ENCODE data around the gene COX8C.

Gene COX8C, protein sequence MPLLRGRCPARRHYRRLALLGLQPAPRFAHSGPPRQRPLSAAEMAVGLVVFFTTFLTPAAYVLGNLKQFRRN

DNA sequence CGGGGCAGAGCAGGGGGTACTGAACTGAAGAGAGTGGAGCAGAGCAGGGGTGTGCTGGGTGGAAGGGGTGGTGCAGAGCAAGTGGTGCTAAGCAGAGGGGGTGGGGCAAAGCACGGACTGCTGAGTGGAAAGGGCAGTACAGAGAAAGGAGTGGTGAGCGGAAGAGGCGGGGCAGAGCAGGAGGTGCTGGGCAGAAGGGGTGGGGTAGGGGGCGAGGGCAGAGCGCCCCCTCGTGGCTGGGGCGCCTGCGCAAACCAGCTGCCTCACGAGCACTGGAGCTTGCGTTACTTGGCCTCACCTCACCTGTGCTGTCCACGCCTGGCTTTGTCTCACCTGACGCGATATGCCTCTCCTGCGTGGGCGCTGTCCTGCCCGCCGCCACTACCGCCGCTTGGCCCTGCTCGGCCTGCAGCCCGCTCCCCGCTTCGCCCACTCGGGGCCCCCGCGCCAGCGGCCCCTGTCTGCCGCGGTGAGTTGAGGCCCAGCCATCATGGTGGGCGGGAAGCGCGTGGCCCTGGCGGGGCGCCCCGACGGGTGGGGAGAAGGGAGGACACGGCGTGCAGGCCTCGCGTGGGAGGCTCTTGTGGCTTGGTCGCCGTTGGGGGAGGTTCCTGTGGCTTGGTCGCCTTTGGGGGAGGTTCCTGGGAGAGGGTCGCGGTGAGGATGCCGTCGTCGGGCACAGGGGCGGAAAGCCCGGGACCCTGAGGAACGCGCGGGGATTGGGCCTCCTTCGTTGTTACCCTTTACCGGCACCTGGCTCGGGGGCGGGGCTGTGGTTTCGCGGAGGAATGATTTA, at the start of gene COX8C:
COX8C (plus strand) TSS at position 257 of the 796 bp plus-strand sequence; CDS start at position 344, 87 bp downstream.
- DNase-seq (ENCODE audit: low read depth): no peak

DNA sequence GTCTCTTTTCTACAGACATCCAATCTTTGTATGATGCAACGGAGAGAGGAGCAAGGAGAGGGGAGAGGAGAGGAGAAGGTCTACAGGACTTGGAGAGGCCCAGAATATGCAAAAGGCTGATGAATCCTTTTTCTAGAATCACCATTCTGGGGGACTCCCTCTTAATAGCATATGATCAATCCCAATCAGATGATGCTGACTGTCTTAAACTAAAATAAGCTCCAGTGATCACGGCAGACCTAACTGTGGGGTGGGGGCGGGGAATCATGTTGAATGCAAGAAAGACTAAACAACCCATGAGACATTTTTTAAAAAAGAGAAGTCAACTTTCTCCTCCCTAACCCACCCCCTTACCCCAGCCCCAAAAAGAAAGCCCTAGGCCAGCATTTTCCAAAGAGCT, 47.6 kb upstream of the COX8C start:
- no peak for DNase-seq (ENCODE audit: low read depth)

DNA sequence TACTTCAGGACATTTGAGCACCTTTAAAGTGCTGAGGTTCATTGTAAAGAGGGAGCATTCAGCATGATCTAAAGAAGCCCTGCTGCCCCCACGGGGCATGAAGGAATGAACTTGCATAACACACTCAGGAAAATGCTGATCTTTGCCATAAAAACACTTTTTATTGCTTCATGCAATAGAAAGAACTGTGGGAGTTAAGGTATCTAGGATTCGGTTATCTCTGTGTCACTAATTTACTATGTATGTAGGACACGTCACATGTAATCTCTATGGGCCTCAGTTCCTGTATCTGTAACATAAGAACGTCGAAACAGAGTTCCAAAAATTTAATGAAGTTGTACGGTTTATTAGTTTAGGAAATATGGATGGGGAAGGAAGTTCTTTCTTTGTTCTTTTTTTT, 47.1 kb upstream of the COX8C start:
- no peak for DNase-seq (ENCODE audit: low read depth)

DNA sequence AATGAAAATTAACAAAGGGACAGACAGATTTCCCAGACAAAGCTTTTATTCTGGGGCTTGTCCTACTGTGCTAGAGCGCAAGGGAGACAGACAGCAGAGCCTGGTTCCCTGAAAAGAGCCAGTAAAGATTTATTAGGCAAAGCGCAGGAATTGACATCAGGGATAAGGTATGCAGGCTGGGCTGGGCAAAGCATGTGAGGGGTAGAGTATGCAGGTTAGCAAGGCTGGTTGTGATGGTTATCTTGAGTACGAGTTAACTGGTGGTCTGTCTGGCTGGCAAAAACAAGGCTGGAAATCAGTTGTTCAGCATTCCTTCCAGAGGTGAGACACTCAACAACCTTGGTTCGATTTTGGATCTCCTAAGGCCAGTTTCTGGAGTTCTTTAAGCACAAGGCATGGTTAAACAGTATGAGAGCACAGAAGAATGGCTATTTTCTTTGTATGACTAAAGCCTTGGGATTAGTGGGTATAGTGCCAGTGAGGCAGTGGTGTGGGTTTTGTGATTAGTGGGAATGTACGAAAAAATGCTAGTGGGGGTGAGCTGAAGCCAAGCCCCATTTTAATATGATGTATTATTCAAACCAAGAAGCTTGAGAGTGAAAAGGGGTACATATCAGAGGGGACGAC, 45.0 kb upstream of the COX8C start:
- DNase-seq (ENCODE audit: low read depth): no peak

DNA sequence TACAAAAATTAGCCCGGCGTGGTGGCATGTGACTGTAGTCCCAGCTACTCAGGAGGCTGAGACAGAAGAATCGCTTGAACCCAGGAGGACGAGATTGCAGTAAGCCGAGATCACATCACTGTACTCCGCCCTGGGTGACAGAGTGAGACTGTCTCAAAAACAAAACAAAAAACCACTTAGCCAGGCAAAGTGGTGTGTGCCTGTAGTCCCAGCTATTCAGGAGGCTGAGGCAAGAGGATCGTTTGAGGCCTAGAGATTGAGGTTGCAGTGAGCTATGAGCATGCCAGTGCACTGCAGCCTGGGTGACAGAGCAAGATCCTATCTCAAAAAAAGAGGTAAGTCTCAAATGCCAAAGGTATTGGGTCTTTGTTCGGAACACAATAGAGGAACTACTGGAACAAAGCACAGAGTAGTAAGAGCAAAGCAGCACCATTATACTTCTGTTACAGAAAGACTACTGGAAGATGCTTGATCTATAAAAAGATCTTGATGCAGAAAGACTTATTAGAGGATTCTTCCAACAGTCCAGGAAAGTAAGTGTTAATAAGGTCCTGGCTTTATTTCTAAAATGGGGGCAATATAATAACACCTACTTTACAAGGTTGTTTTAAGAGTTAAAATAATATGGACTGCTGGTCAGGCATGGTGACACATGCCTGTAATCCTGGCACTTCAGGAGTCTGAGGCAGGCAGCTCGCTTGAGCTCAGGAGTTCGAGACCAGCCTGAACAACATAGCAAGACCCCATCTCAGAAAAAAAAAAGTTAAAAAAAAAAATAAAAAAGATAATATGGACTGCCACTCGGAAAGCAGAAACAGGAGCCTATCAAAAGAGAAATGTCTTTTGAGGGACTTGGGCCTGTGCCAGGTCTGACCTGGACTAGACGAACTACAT, 44.0 kb upstream of the COX8C start:
- no peak for DNase-seq (ENCODE audit: low read depth)

DNA sequence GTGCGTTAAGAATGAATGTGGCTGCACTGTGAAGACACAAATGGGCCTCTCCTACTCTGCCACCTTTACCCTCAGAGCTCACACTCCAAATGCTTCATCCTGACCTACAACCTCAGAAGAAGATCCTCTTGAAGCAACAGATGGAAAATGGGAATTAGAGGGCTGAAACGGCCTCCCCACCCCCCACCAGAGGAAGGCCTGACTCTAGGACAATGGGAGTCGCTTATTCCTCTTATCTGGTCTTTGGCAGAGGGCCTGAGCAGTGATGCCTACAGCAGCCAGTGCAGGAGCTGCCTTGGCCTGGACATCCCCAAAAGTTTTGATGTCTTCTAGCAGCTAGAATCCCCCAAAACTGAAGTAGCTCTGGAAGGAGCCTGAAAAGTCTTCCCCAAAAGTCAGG, 43.3 kb upstream of the COX8C start:
- no peak for DNase-seq (ENCODE audit: low read depth)

DNA sequence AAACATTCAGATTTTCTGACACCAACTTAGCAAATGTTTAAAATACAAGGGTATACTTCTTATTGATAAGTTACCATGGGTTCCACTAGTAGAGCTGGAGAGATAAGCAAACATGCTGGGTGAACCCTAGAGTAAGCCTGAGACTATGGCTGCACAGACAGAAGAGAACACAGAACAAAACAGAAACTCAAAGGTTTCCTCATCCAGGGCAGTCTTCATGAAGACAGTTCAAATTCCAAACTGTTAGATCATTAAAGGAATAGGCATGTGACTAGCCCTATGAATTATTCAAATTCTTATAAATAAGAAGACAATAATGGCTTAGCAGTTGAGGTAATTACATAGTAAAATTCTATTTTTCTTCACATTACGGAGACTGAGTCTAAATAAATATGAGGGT, 42.2 kb upstream of the COX8C start:
- no peak for DNase-seq (ENCODE audit: low read depth)

DNA sequence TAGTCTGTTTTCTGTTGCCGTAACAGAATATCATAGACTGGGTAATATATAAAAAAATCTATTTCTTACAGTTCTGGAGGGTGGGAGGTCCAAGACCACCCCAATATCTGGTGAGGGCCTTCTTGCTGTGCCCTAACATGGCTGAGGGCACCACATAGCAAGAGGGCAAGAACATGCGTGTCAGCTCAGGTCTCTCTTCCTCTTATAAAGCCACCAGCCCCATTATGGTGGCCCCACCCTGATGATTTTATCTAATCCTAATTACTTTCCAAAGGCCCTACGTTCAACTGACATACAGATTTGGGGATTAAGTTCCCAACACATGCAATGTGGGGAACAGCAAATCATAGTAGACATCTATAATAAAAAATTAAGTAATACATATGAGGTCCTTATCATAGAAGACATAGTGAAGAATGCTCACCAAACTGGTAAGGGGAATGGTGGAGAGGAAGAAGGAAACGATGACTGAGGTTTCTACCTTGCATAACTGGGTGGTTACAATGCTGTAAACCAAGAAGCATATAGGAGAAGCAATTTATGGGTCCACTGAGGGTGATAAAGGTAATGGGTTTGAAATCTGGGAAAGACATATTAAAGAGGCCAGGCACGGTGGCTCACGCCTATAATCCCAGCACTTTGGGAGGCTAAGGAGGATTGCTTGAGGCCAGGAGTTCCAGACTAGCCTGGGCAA, 41.1 kb upstream of the COX8C start:
- DNase-seq (ENCODE audit: low read depth): no peak

DNA sequence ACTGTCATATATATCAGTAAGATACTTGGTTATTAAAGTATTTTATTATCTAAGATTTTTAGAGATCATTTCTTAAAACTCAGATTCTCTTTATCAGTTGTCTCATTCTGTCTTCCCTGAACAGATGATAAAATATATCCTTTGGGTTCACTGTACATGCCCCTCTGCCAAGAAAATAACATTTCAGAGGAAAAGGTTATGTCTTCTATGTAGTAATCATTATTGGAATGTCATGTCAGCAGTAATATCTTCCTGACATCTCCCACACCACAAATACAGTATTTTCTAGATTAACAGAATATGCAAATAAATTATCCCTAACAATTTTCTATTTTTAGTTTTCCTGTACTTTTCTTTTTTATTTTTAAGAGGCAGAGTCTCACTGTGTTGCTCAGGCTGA, 40.2 kb upstream of the COX8C start:
- no peak for DNase-seq (ENCODE audit: low read depth)

DNA sequence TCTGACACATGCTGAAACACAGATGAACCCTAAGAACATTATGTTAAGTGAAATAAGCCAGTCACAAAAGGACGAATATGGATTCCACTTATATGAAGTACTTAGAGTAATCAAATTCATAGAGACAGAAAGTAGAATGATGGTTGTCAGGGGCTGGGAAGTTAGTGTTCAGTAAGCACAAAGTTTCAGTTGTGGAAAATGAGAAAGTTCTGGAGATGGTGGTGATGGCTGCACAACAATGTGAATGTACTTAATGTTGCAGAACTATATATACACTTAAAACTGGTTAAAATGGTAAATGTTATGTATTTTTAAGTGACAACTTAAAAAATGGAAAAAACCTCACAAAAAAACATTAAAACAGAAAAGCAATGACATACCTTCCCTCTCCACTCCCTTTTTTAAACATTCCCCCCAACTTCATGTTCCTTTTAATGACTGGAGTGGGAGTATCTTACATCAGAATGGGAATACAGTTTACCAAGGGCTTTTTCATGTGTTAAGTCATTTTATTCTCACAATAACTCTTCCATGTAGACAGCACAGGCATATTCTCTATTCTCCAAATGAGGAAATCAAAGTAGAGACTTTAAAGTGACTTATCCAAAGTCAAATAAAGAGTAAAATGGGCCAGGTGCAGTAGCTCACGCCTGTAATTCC, 38.2 kb upstream of the COX8C start:
- DNase-seq (ENCODE audit: low read depth): no peak

DNA sequence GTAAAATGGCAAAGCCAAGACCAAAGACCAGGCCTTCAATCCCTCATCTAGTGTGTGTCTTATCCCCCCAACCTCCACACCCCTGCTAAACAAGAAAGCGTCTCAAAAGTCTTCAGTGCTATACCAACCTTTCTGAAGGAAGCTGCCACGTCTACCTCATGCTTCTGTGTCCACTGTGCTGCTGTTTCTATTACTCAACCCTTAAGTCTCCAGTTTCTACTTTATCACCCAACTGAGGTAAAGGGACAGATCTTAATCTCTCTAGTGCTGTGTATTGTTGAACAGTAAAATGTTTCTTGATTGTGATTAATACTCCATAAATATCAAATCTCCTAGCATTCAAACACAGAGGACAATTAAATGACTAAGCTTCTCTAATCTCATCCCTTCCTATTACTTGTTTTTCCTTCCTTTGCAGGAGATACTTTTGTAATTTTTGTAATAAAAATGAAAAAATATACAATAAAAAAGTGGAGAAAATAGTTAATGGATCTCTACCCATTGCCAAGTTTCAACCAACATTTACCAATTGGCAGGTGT, 37.5 kb upstream of the COX8C start:
- DNase-seq (ENCODE audit: low read depth): no peak

DNA sequence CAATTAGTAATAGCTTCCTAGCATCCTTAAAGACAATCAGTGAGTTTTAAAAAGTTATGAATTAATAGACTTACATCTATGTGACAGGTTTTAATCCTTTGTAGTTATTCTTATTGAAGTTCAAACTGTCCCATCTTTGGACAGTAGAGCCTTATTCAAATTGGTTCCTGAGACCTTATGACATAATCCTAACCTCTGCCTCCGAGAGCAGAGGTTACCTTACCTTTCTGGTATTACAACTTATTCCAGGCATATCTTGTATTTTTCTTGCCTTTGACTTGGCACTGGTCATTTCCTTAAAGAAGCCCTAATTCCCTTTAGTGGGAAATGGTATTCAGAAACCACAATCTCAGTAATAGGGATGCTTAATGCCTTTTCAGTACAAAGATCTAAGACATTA, 35.9 kb upstream of the COX8C start:
- DNase-seq (ENCODE audit: low read depth): no peak

DNA sequence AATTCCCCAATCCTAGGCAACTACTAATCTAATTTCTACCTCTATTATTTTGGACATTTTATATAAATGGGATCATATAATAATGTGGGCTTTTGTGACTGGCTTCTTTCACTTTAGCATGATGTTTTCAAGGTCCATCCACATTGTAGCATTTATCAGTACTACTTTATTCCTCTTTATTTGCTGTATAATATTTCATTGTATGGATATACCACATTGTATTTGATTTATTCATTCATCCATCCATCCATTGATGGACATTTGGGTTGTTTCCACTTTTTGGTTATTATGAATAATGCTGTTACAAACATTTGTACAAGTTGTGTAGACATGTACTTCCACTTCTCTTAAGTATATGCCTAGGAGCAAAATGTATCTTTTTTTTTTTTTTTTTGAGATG, 31.4 kb upstream of the COX8C start:
- no peak for DNase-seq (ENCODE audit: low read depth)

DNA sequence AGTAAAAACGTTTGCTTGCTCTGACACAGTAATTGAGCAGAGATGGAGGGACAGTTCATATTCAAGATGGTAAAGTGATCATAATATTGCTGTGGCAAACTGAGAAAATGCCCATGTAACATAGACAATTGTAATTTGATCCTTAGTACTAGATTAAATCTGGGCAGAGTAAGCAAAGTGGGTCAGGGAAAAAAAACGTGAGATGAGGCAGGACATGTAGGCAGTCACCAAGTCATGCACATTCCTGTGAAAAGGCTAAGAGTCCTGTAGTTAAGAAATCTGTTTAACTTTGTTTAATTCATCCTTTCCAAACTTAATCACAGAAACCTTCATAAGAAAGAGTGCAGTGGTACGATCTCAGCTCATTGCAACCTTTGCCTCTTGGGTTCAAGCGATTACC, 30.3 kb upstream of the COX8C start:
- no peak for DNase-seq (ENCODE audit: low read depth)

DNA sequence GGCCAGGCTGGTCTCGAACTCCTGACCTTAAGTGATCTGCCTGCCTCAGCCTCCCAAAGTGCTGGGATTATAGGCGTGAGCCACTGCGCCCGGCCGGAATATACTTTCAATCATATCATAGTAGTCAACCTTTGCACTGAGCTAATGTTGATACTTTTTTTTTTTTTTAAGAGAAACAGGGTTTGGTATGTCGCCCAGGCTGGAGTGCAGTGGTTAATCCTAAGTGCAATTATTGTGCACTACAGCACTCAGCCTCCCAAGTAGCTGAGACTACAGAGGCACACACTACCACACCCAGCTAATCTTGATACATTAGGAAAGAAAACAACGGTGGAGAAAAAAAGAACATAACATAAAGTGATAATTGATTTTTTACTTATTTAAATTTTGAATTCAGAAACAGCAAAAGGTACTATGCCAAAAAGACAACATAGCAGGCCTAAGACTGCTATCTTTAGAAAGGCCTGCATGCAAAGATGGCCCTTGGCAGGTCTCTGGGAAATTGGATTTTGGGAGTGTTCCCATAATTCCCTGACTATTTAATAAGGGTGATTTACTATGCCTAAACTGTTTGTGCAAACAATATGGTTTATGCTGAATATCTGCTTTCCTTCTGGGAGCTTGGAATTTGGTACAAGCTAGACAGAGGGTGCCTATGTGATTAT, 29.6 kb upstream of the COX8C start:
- no peak for DNase-seq (ENCODE audit: low read depth)

DNA sequence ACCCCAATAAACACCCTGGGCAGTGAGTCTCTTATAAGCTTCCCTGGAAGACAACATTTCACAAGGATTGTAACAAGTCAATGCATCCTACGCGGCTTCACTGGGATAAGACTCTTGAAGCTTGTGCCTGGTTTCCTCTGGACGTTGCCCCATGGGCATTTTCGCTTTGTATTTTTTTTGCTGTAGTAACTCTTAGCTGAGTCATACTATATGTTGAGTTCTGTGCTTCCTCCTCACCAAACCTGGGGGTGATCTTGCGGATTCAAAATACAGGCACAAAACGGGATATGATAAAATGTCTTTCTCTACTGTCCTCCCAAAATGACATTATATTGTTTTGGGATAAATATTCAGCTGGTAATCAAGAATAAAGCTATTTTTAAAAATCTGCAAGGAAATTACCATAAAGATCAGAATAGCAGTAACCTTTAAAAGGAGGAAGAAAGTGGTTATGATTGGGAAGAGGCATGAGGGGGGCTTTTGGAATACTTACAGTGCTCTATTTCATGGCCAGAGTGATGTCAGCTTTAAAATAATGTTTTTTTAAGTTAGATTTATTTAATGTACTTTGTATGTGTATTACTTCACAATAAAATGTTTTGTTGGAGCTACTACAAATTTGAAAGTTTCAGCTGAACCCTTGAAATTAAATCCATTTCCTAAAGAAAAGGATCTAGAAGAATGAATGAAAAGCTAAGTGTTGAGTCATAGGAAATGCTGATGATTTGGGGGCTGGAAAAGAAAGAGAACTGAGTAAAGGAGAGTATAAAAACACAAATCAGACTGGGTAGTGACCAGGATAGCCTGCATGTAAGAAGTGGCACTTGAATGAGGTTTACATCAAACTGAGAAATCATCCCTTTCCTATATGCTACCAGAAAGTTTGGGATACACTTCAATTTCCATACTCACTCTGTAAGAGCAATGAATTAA, 28.8 kb upstream of the COX8C start:
- DNase-seq (ENCODE audit: low read depth): no peak

DNA sequence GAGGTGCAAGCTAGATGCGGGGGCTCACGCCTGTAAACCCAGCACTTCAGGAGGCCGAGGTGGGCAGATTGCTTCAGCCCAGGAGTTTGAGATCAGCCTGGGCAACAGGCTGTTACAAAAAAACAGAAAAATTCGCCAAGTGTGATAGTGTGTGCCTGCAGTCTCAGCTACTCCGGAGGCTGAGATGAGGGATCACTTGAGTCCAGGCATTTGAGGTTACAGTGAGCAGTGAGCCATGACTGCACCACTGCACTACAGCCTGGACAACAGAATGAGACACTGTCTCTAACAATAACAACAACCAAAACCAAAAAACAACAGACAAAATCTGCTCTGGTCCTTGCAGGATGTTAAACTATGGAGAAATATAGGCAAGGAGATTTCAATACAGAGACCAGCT, 28.1 kb upstream of the COX8C start:
- DNase-seq (ENCODE audit: low read depth): no peak

DNA sequence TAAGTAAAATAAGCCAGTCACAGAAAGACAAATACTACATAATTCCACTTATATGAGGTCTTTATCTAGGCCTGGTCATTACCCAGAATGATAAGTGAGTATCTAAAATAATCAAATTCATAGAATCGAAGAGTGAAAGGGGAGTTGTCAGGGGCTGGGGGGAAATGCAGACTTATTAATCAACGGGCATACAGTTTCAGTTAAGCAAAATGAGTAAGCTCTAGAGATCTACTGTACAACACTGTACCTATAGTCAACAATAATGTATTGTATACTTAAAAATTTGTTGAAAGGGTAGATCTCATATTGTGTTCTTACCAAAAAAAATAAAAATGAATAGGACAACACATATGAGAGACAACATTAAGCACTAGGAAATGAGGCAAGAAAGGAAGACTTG, 27.5 kb upstream of the COX8C start:
- DNase-seq (ENCODE audit: low read depth): no peak

DNA sequence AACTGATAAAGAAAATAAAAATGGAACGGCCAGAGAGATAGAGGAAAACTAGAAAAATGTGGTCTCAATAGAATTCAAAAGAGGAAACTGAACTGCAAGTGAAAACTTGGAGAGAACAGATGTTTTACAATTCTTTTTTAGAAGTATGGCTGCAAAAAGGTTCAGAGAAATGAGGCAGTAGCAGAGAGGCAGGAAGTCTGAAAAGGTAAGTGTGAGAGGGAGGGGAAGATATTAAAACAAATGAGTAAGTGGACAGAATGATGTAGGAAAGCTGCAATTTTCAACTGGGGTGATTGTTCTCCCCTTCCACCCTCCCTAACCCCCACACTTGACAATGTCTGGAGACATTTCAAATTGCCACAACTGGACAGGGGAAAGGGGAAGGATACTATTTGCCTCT, 27.0 kb upstream of the COX8C start:
- DNase-seq (ENCODE audit: low read depth): no peak

DNA sequence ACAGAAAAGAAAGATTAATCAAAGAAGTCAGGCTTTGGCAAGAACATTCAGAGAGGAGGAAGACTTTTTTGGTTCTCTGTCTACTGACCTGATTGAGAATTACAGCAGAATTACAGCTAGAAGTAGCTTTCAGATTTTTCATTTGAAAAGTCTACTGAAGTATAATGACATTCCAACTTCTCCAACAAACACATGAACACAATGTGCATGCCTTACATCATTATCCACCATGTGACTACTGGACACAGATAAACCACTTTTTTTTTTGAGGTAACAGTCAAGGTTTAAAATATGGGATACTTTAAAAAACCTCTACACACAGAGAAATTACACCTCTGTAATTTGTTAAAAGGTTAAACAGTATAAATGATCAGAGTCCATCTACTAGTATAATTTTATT, 26.5 kb upstream of the COX8C start:
- no peak for DNase-seq (ENCODE audit: low read depth)

Measured in stimulated activated CD8-positive, alpha-beta memory T cell treated with anti-CD3 and anti-CD28 coated beads, Interleukin-15, amount 100 ng/mL, for 1 hour (primary cell).